Lower leg skin (tissue), 3 donors: ENCODE measurements around the gene HACD1.

ENCODE experiments used
- CTCF ChIP-seq, 3 donors: fragments of 450-650 bp; IDR thresholded peaks; one replicate each; pipeline ENCODE4 v1.5.1; 2016; ENCODE audit warnings: antibody characterized with exemption in 3 of 3, mild to moderate bottlenecking in 3 of 3, moderate library complexity in 2 of 3
- POLR2A ChIP-seq, 2 donors: fragments of 450-650 bp; IDR thresholded peaks; one replicate each; pipeline ENCODE4 v1.6.1; 2016 to 2017; ENCODE audit warnings: antibody characterized with exemption in 2 of 2, mild to moderate bottlenecking in 1 of 2, moderate library complexity in 1 of 2

- TF ChIP-seq CTCF (IDR thresholded peaks at IDR 0.05) (no peak), POLR2A (IDR thresholded peaks at IDR 0.05) (no peak)
These were observed 39.9 kb upstream of the HACD1 start for GRCh38 chr10:17657103-17657500.
